ENCODE data around the gene FN1. TPM values are rescaled to one million over a fixed set of nuclear protein-coding genes. Genes with fewer than 3 reads are reported as not detected.

Gene FN1
- total and polyA plus RNA-seq, 2 donors (not counting 3 experiments of a cell fraction or from before 2014, with no cell fraction given) = 3,221 to 3,740 TPM

GRCh38 chr2:215374642-215375466 lies 61.0 kb downstream of the FN1 start:
- Histone ChIP-seq H3K27me3 (ENCODE audit: control insufficient read depth in 2 of 2, insufficient read depth in 2 of 2, low read length in 2 of 2) (no peaks in the 10 kb centered on the region), H3K9me3 (replicated peaks; ENCODE audit: control insufficient read depth, insufficient read depth, low read length) (no peaks in the 10 kb centered on the region), H3K9me1 (replicated peaks; ENCODE audit: control insufficient read depth, extremely low read depth, insufficient read depth, low read length) (no peaks in the 10 kb centered on the region), H3K79me2 (ENCODE audit: control insufficient read depth, insufficient read depth, low read length) (peaks cover 4% of the 10 kb centered on the region), H3K4me1 (ENCODE audit: control insufficient read depth, extremely low read depth, insufficient read depth, low read length) (no peaks in the 10 kb centered on the region), H3K4me3 (replicated peaks in 1 of 3; ENCODE audit: insufficient read depth in 1 of 3, low read depth in 1 of 3, low read length in 3 of 3) (no peak overlapping the region), H3K36me3 (ENCODE audit: control insufficient read depth in 2 of 2, extremely low read depth in 1 of 2, insufficient read depth in 2 of 2, low read length in 2 of 2) (peaks cover 57 to 83% of the 10 kb centered on the region in 2 experiments), H3K9ac (replicated peaks; ENCODE audit: extremely low read depth, insufficient read depth, low read length) (no peak overlapping the region), H3K27ac (ENCODE audit: insufficient read depth, low read depth, low read length) (no peak overlapping the region), H3K4me2 (ENCODE audit: insufficient read depth, low read length) (no peak overlapping the region), H2AFZ (ENCODE audit: low read depth, low read length) (no peak overlapping the region), H4K20me1 (replicated peaks; ENCODE audit: control insufficient read depth, extremely low read depth, insufficient read depth, low read length) (no peaks in the 10 kb centered on the region)
- BruUV-seq (replicated peaks) = no TSS peak
- dilution Hi-C loops (cut with MboI; ENCODE audit: extremely low pct_ligation_motif_present, low sequenced_read_pairs) (no loop called here), intact Hi-C loops (cut with micrococcal nuclease) (no loop called here)
- no peak for TF ChIP-seq MAX (IDR thresholded peaks at IDR 0.05; ENCODE audit: insufficient read depth, insufficient read length)
- CTCF ChIA-PET = no interaction called here
- no peak for DNase-seq (ENCODE audit: low read depth, low spot score)
- POLR2A ChIA-PET = no interaction called here
- FAIRE-seq = no peak

DNA sequence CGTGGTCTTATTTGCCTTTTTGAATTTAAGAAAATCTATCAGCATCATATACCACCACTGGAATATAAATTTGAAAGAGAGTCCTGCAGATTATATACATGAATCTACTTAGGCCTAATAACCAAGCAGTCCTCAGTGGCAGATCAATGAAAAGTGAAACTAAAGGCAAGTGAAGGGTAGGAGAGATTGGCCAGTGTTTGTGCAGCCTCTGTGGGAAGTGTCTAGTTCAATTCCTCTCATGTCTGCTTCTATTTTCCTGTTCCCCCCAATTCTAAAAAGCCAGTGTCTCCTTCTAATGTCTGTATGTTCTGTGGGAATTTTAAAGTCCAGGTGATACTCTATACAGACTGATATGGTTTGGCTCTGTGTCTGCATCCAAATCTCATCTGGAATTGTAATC lies 61.9 kb downstream of the FN1 start:
- no peaks in the 10 kb centered on the region for H3K9me1 ChIP-seq (replicated peaks; ENCODE audit: control insufficient read depth, extremely low read depth, insufficient read depth, low read length)
- ChIA-PET POLR2A (no interaction called here), CTCF (no interaction called here)
- peaks cover 4% of the 10 kb centered on the region for H3K79me2 ChIP-seq (ENCODE audit: control insufficient read depth, insufficient read depth, low read length)
- H3K9ac ChIP-seq (replicated peaks; ENCODE audit: extremely low read depth, insufficient read depth, low read length) = no peak overlapping the region
- BruUV-seq (replicated peaks) = no TSS peak
- H3K4me2 ChIP-seq (ENCODE audit: insufficient read depth, low read length) = no peak overlapping the region
- FAIRE-seq (peak; percentile 18), DNase-seq (ENCODE audit: low read depth, low spot score) (no peak)
- H3K36me3 ChIP-seq (ENCODE audit: control insufficient read depth in 2 of 2, extremely low read depth in 1 of 2, insufficient read depth in 2 of 2, low read length in 2 of 2) = peaks cover 53 to 87% of the 10 kb centered on the region in 2 experiments
- H3K4me3 ChIP-seq (replicated peaks in 1 of 3; ENCODE audit: insufficient read depth in 1 of 3, low read depth in 1 of 3, low read length in 3 of 3) = no peak overlapping the region
- TF ChIP-seq MAX (IDR thresholded peaks at IDR 0.05; ENCODE audit: insufficient read depth, insufficient read length) (no peak), EZH2 (IDR thresholded peaks at IDR 0.05; ENCODE audit: borderline replicate concordance, low read depth, low read length, severe bottlenecking) (no peak), JUN (IDR thresholded peaks at IDR 0.05; ENCODE audit: borderline replicate concordance, insufficient read depth, insufficient read length, low read depth) (no peak), MYC (IDR thresholded peaks at IDR 0.05; ENCODE audit: low read depth, low read length) (no peak)
- TF ChIP-seq, protein P1, sequence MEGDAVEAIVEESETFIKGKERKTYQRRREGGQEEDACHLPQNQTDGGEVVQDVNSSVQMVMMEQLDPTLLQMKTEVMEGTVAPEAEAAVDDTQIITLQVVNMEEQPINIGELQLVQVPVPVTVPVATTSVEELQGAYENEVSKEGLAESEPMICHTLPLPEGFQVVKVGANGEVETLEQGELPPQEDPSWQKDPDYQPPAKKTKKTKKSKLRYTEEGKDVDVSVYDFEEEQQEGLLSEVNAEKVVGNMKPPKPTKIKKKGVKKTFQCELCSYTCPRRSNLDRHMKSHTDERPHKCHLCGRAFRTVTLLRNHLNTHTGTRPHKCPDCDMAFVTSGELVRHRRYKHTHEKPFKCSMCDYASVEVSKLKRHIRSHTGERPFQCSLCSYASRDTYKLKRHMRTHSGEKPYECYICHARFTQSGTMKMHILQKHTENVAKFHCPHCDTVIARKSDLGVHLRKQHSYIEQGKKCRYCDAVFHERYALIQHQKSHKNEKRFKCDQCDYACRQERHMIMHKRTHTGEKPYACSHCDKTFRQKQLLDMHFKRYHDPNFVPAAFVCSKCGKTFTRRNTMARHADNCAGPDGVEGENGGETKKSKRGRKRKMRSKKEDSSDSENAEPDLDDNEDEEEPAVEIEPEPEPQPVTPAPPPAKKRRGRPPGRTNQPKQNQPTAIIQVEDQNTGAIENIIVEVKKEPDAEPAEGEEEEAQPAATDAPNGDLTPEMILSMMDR (IDR thresholded peaks at IDR 0.05; ENCODE audit: extremely low read depth in 1 of 2, insufficient read depth in 1 of 2, low read depth in 1 of 2, low read length in 2 of 2) = no peak
- H3K4me1 ChIP-seq (ENCODE audit: control insufficient read depth, extremely low read depth, insufficient read depth, low read length) = no peaks in the 10 kb centered on the region
- dilution Hi-C loops (cut with MboI; ENCODE audit: extremely low pct_ligation_motif_present, low sequenced_read_pairs) = no loop called here
- no peaks in the 10 kb centered on the region for H4K20me1 ChIP-seq (replicated peaks; ENCODE audit: control insufficient read depth, extremely low read depth, insufficient read depth, low read length)
- no peaks in the 10 kb centered on the region for H3K27me3 ChIP-seq (ENCODE audit: control insufficient read depth in 2 of 2, insufficient read depth in 2 of 2, low read length in 2 of 2)
- no peak overlapping the region for H3K27ac ChIP-seq (ENCODE audit: insufficient read depth, low read depth, low read length)
- H3K9me3 ChIP-seq (replicated peaks; ENCODE audit: control insufficient read depth, insufficient read depth, low read length) = no peaks in the 10 kb centered on the region
- H2AFZ ChIP-seq (ENCODE audit: low read depth, low read length) = no peak overlapping the region
- intact Hi-C loops (cut with micrococcal nuclease) = no loop called here

Measured in endothelial cell of umbilical vein (primary cell).